Measurements from ENCODE around the gene CRYBG1.

The CRYBG1 gene

DNA sequence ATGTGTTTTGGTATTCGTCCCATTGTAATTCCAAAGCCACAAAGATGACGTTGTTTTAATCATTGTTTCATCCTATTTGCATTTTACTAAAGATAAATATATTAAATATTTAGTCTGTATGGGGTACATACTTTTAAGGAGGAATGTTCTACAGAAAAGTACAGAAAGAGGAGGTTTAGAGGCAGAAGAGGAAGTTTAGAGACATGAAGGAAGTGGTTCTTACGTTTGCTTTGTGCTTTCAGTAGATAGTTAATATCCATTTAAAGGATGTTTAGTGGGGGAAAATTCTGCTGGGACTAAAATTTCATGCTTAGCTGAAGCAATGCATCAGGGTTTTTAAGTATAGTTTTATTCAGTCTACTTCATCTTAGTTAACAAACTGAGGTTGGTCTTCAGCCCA, 116.6 kb downstream of the CRYBG1 start:
- no peak for DNase-seq (ENCODE audit: low spot score)
- TF ChIP-seq, protein P1, sequence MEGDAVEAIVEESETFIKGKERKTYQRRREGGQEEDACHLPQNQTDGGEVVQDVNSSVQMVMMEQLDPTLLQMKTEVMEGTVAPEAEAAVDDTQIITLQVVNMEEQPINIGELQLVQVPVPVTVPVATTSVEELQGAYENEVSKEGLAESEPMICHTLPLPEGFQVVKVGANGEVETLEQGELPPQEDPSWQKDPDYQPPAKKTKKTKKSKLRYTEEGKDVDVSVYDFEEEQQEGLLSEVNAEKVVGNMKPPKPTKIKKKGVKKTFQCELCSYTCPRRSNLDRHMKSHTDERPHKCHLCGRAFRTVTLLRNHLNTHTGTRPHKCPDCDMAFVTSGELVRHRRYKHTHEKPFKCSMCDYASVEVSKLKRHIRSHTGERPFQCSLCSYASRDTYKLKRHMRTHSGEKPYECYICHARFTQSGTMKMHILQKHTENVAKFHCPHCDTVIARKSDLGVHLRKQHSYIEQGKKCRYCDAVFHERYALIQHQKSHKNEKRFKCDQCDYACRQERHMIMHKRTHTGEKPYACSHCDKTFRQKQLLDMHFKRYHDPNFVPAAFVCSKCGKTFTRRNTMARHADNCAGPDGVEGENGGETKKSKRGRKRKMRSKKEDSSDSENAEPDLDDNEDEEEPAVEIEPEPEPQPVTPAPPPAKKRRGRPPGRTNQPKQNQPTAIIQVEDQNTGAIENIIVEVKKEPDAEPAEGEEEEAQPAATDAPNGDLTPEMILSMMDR (IDR thresholded peaks at IDR 0.05) = no peak
- H3K4me3 ChIP-seq = no peak overlapping the region
- H3K27ac ChIP-seq = no peak overlapping the region

DNA sequence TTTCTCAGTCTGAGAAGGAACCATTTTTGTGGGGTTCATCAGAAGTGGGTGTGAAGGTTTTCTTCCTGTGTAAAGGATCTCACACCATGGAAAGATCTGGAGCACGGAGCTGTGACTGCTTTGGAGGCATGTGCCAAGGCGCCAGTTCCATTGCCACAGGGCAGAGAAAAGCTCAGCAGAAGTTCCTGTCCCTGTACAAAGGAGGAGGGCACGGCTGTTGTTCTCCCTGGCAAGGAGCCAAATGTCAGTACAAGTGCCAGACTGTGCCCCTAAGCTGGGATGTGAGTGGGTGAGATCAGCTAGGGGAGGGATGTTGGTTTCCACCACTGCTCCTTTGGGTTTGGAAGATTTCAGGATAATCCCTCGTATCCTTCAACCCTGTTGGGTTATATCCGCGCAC, 117.3 kb downstream of the CRYBG1 start:
- no peak for DNase-seq (ENCODE audit: low spot score)
- TF ChIP-seq, protein P1 (IDR thresholded peaks at IDR 0.05) = no peak
- H3K27ac ChIP-seq = no peak overlapping the region
- no peak overlapping the region for H3K4me3 ChIP-seq

DNA sequence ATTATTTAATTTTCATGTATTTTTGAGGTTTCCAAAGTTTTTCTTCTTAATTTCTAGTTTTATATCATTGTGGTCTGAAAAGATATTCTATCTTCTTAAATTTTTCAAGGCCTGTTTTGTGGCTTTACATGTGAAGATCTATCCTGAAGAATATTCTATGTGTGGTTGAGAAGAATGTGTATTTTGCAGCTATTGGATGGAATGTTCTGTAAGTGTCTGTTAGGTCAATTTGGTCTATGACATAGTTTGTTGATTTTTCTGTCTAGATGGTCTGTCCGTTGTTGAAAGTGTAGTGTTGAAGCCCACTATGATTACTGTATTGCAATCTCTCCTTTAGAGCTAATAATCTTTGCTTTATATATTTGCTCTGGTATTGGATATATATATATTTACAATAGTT, 125.7 kb downstream of the CRYBG1 start:
- TF ChIP-seq, protein P1 (IDR thresholded peaks at IDR 0.05) = no peak
- DNase-seq (ENCODE audit: low spot score) = no peak
- Histone ChIP-seq H3K4me3 (no peak overlapping the region), H3K27ac (no peak overlapping the region)

DNA sequence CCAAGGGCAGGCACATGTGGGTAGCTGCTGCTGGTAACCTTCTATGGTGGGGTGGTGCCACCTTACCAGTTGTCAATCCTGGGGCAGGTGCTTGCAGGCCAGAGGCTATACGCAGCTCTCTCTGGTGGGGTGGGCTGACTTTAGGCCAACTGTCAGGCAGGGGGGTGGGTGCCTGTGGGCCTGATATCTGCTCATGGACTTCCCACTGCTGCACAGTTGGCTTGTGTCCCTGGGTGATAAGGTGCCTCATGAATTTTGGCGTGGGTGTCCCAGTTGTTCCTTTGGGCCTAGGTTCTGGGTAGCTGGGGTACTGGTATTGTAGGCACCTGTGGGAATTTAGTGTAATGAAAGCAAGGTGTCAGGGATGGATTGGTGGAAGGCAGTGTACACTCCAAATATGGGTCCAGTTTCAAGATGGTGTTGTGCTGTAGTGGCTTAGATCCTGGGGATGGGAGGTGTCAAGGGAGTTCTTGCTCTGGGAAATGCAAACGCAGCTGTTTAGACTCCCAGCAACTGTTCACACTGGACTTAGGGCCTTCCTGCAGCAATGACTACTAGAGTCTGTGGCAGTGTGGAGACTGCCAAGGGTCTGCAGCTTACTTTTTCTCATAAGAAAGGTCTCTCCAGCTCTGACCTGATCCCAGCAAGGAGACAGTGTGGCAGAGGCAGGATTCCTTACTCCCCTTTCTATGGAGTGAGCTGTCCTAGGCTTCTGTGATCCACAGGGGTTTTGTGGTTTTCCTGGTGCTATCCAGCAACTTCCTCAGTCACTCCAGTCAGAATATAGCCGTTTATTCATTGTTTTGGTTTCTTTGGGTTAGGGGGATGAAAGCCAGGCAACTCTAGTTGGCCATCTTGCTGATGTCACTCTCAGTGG, 128.2 kb downstream of the CRYBG1 start:
- no peak for DNase-seq (ENCODE audit: low spot score)
- TF ChIP-seq, protein P1 (IDR thresholded peaks at IDR 0.05) = no peak
- Histone ChIP-seq H3K27ac (no peak overlapping the region), H3K4me3 (no peak overlapping the region)

DNA sequence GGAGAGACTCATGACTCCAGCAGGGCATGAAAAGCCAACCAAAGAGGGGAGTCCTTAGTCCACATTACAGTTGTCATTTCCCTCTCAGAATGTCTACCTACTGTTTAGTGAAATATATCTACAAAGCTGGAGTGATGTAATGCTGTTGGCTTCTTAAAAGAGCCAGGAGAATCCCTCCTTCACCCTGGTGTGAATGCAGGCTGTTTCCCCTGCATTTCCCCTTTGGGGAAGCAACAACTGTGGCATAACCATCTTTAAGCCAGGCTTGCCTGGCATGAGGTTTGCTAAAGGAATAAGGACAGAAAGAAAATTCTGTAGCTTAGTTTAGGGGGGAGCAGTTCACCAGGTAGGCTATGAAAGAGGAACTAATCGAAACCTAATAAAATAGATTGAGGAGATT, 129.5 kb downstream of the CRYBG1 start:
- no peak overlapping the region for H3K4me3 ChIP-seq
- TF ChIP-seq, protein P1 (IDR thresholded peaks at IDR 0.05) = no peak
- DNase-seq (ENCODE audit: low spot score) = no peak
- H3K27ac ChIP-seq = no peak overlapping the region

DNA sequence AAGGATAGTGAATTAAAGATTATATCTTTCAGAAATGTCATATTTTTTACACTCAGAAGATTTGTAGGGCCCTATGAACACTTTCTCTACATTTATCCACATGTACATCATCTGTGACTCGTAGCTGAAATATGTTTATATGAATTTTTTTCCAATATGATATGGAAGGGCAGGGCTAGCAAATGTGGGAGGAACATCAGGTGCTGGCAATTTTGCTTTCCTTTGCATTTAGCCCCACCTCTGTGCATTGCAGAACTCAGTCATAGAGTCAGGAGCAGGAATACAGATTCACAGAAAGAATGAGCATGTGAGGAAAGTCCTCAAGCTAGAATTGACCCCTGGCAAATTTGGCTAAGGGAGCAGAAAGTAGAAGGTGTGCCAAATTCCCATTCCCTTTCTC, 129.9 kb downstream of the CRYBG1 start:
- DNase-seq (ENCODE audit: low spot score) = no peak
- TF ChIP-seq, protein P1 (IDR thresholded peaks at IDR 0.05) = no peak
- no peak overlapping the region for H3K27ac ChIP-seq
- H3K4me3 ChIP-seq = no peak overlapping the region

DNA sequence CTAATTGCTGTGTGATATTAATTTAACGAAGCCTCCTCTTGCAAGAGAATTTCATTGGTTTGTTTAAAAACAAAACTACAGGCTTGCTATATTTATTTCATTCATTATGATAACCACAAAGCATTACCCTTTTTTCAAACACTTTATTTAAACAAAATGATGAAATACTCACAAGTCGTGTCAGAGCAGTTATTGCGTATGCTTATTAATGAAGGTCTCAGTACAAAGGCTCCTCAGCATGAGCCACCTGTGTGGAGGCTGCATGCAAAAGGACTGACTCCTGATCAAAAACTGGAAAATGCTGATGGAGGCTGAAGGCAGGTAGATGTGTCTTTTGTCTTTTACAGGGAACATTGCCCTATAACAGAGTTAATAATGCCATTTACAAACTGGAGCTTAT, 130.5 kb downstream of the CRYBG1 start:
- H3K4me3 ChIP-seq = no peak overlapping the region
- TF ChIP-seq, protein P1 (IDR thresholded peaks at IDR 0.05) = no peak
- no peak overlapping the region for H3K27ac ChIP-seq
- no peak for DNase-seq (ENCODE audit: low spot score)

All from coronary artery (tissue), 2 donors.